Endothelial cell of umbilical vein (primary cell): ENCODE measurements around the gene VAPB.

Experiments
- EZH2 ChIP-seq: IDR thresholded peaks from 2 replicates; pipeline ENCODE4 v1.6.1; 2012; ENCODE audit warnings: borderline replicate concordance, low read depth, mild to moderate bottlenecking, moderate library complexity, low read length, inconsistent platforms; ENCODE audit not compliant: severe bottlenecking
- FOS ChIP-seq: IDR thresholded peaks from 2 replicates; pipeline ENCODE4 v1.6.1; 2011; ENCODE audit warnings: mild to moderate bottlenecking, low read length, moderate library complexity, borderline replicate concordance; ENCODE audit not compliant: insufficient read depth
- POLR2AphosphoS5 ChIP-seq: IDR thresholded peaks from 2 replicates; pipeline ENCODE4 v1.6.1; 2012; ENCODE audit warnings: low read depth, mild to moderate bottlenecking, control low read depth, low read length, moderate library complexity; ENCODE audit not compliant: insufficient read depth

GRCh38 chr20:58495623-58496428 is 106.8 kb downstream of the VAPB start:
- TF ChIP-seq EZH2 (no peak), FOS (no peak), POLR2AphosphoS5 (no peak)
